NCI-H1105 (cell line): ENCODE data around the gene MLF1.

ENCODE experiments used
- DNase-seq: peaks from one replicate; lab custom pipeline; 2025; lab: John Stamatoyannopoulos, UW

Gene MLF1

DNA sequence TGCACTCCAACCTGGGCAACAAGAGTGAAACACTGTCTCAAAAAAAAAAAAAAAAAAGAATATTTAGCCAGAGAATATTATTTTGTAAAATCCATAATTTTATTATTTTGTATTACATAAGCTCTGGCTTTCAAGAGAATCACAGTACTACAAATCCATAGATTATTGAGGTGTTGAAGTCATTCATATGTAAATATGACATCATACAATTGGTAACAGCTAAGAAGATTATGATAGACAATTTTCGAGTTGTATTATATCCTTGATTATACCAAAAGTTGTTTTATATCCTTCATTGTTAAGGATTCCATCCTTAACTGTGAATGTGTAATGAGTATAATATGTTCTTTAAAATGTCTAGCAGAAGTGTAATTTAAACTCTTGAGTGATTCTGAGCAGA, 3.7 kb downstream of the MLF1 start:
- no peak for DNase-seq

- DNase-seq: no peak
These were observed 19.2 kb downstream of the MLF1 start for GRCh38 chr3:158590223-158590622.

DNA sequence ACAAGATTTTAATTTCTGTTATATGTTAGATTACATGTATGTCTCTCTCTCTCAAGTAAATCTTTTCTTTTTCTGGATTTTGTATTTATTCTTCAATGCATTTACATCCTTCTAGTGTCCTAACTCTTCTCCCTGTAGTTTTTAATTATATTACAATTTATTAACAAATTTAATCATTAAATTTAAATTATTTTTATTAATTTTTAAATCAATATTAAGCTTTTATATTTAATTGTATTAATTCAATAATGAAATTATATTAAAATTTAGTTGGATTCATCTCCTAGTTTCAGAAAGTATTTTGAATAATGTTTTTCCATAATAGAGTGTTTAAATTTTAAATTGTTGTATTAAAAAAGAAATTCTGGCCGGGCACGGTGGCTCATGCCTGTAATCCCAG, 29.8 kb downstream of the MLF1 start:
- no peak for DNase-seq

DNA sequence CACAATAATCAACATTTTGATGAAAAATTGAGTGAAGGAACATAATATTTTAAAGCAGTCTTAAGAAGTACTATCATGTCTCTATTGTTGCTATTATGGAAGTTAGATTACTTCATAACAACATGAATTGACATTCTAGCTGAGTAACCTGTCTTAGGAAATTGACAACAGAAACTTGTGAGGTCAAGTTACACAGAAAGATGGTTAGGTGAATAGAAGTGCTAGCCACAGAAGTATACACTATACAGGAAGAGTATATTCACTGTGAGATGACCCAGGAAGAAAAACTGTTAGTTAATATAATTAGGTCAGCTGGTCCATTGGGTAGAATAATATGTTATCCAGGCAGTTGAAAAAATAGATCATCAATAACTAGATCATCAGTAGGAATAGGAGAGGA, 31.2 kb downstream of the MLF1 start:
- no peak for DNase-seq

DNA sequence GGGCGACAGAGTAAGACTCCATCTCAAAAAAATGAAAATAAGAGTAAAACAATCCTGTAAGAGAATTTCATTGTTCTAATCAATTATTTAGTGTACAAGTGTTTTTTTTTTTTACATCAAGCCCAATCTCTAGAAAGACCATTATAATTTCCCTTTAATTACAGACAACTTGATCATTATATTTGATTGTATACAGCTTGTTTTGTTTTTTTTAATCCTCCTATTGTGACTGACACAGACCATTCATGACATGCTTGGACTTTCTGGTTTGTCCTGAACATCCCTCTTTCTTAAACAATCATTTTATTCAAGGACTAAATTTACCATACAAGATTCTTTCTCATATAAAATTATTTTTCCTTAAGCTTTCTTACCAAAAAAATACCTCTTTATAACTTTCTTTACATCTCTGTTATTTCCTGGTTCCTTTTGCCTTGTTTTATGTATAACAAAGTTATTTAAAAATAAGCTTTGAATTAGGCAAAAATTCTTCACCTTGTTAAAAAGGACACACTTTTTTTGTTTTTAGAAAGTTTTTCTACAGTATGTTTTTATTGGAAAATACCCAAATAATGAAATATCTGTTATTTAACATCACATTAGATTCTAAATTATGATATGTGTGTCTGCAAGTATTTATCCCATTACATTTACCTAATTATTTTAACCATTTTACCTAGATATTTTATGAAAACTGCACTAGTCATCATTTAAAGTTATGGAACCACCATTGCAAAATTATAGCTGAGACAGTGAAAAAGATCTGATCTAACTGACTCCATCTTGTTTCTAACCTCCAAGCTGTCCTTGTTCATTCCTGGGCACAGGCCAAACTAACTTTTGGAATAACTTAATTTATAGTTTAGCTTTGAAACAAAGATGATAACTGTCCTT, 47.2 kb downstream of the MLF1 start:
- no peak for DNase-seq

DNA sequence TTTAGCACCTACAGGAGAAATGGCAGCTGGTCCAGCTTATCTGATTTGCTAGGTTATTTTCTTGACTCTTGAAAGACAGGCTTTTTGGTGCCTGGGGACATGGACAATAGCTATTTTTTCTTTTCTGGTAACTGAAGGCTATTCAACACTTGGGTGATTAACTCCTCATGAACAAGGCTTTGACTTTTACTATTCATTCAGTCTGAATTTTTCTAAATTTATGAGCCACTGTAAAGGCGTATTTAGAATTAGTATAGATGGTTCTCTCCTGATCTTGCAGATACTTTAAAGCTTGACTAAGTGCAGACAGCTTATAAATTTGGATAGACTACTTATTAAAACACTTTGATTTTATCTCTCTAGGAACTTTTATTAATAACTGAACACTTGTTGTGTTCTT, 54.9 kb downstream of the MLF1 start:
- DNase-seq: no peak

- DNase-seq: no peak
These were observed 61.0 kb downstream of the MLF1 start for GRCh38 chr3:158631981-158632380.

DNA sequence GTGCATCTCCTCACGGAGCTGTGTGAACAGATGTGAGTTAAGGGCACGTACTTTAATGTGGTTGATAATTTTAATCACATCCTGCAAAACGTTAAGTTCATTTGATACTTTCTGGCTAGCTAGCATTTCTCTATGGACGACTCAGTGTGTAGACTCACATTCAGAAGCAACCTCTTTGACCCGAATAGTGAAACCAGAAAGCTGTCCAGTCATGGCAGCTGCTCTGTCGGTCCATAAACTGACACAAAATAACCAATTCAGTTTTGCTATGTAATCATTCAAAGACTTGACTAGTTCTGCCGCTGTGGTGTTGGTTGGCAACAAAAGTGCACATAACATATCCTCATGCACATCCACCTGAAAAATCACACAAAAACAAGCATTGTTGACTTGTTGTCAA, 69.7 kb downstream of the MLF1 start:
- no peak for DNase-seq

- DNase-seq: no peak
These were observed 71.0 kb downstream of the MLF1 start for GRCh38 chr3:158642005-158642404.

- no peak for DNase-seq
These were observed 71.6 kb downstream of the MLF1 start for GRCh38 chr3:158642474-158643210.

GRCh38 chr3:158644345-158644908, 73.4 kb downstream of the MLF1 start, which contains the start of gene GFM1:
GFM1 (plus strand) TSS chr3:158644527; CDS start chr3:158644635, 108 bp downstream.
- DNase-seq: peak; percentile 99

DNA sequence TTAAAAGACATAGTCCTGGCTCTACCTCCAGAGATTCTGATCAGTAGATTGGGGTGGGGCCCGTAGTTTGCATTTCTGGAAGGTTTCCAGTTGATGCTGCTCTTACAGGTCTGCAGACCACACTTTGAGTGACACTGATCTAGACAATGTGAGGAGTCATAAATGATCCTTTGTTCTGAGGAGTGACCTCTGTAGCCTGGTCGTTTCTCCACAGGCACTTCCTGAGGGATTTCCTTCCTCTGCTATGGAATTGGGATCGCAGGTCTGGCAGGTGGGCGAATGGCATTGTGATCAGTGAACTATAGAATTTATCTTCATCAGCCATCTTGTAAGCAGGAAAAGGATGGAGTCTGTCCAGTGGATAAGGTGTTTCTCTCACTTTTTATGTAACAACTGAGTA, 78.8 kb downstream of the MLF1 start:
- no peak for DNase-seq

- no peak for DNase-seq
These were observed 80.2 kb downstream of the MLF1 start for GRCh38 chr3:158651192-158651591.

DNA sequence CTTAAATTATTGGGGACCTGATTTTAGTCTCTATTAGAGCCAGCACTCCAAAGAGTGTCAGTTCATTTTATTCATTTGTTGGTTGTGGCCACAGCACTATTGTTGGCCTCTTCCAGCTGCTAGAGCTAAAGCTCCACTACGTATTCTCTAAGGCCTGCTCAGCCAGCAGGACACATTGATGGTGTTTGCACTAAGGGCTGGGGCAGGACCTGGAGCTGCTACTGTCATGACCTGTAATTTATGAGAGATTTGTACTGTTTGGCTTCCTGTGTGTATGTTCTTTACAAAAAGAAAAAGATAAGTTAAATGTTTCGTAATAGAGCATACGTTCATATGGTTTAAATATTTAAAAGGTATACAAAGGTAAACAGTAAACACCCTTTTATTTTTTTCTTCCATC, 81.5 kb downstream of the MLF1 start:
- no peak for DNase-seq
